Stimulated activated CD8-positive, alpha-beta memory T cell treated with anti-CD3 and anti-CD28 coated beads, Interleukin-7, amount 100 ng/mL, for 4 hours (primary cell): ENCODE results near the gene BPIFB6.

ENCODE experiments used
- DNase-seq, 2 donors: peaks; one replicate each; pipeline ENCODE4 v3.0.0-alpha.2; 2020; ENCODE audit warnings: low read depth in 2 of 2

The BPIFB6 gene

DNA sequence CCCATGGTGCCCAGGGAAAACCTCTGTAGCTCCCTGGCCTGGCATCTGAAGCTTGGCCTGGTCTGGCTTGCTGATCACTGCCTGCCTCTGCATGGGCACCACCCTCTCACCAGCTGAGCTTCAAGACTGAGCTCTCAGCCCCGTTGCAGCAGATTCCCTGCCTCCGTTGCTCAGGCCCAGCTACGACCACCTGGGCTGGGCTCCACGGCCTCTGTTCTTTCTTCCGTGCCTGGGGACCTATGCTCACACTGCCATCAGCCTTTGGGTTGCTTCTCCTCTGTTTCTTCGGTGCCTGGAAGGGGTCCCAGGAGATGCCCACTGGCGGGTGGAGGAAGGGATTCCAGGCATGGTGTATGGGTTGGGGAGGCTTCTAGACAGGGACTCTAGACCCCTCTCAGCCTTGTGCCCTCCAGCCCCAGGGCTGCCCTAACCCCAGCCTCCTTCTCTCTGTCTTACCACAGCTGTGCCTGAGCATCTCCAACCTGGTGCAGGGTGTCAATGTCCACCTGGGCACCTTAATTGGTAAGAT lies 14.8 kb upstream of the BPIFB6 start:
- DNase-seq, result no peak

- no peak for DNase-seq
Observed at GRCh38 chr20:33017542-33017941, 13.9 kb upstream of the BPIFB6 start.

- DNase-seq, result no peak
Observed at GRCh38 chr20:33018169-33018931, 13.1 kb upstream of the BPIFB6 start.

- no peak for DNase-seq
Observed at GRCh38 chr20:33019465-33020277, 11.8 kb upstream of the BPIFB6 start.

GRCh38 chr20:33020278-33021161 lies 10.9 kb upstream of the BPIFB6 start:
- DNase-seq, result no peak

- no peak for DNase-seq
Observed at GRCh38 chr20:33021879-33022278, 9.6 kb upstream of the BPIFB6 start.

DNA sequence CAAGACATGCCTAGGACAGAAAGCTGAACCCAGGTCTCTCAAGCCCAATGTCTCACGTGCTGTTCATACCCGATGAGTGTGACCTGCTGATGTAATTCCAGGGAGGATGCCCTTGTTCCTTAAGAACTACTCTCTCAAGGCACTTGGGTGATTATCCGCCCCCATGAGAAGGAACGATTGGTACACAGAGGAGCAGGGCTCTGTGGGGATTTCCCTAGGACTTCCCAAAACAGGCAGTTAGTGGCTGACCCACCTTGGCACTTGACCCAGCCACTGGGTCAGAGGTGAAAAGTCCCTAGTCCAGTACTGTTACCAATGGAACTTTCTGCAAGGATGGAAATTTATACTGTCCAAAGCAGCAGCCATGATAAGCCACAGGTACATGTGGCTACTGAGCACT lies 9.2 kb upstream of the BPIFB6 start:
- no peak for DNase-seq

DNA sequence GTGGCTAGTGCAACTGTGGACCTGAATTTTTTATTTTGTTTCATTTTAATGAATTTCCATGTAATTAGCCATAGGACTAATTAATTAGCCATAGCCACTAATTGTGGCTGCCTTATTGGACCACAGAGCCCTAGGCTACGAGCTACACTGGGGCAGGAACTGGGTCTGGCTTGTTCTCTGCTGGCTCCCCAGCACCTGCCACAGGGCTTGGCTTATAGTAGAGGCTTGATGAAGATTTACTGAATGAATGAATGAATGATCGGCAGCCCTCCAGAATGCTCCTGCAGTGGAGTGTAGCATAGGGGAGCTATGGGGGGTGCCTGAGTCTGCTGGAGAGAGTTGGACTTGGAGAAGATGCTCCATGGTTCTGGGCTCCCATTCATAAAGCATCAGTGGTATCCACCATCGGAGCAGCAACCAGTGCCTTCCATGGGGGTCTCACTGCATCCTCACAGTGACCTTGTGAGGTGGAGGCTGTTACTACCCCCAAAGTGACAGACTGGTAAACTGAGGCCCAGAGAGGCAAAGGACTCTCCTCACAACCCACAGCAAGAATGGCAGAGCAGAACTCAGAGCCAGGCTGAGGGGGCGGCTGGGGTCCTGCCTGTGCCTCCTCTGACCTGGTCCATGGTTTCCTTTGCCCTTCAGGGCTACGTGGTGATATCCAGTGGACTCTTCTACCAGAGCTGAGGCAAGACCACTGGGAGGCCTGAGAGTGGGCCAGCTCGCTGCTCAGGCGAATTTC lies 8.6 kb upstream of the BPIFB6 start:
- no peak for DNase-seq

GRCh38 chr20:33023439-33024242 lies 7.8 kb upstream of the BPIFB6 start:
- DNase-seq, result no peak

- DNase-seq, result no peak
Observed at GRCh38 chr20:33024243-33024560, 7.2 kb upstream of the BPIFB6 start.

DNA sequence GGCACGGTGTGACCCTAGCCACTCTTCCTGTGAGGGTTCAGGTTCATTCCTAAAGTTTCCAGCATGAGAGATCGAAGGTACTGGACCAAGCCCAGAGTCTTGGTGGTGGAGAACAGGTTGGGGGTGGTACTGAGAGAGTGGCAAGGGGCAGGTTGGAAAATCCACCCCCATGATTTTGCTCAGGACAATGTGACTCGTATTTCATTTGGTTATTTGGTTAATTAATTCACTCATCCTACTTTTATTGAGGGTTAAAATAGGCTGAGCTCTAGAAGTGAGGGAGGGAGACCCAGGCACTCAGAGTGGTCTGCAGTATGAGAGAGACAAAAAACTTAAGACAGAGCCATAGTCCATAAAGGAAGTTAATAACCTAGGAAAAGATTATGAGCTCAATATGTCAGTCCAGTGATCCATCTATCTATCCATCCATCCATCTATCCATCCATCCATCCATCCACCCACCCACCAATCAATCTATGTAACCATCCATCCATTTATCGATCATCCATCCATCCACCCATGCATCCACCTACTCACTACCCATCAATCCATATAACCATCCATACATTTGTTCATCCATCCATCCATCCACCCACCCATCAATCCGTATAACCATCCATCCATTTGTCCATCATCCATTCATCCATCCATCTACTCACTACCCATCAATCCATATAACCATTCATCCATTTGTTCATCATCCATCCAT lies 6.7 kb upstream of the BPIFB6 start:
- DNase-seq, result no peak

DNA sequence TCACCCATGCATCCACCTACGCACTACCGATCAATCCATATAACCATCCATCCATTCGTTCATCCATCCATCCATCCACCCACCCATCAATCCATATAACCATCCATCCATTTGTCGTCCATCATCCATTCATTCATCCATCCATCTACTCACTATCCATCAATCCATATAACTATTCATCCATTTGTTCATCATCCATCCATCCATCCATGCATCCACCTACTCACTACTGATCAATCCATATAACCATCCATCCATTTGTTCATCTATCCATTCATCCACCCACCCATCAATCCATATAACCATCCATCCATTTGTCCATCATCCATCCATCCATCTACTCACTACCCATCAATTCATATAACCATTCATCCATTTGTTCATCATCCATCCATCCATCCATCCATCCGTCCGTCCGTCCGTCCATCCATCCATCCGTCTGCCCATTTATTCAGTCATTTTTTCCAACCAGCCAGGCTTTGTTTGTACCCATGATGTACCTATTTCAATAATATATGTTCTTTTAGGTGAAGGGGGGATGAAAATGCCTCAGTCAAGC lies 6.1 kb upstream of the BPIFB6 start:
- no peak for DNase-seq

GRCh38 chr20:33026072-33026778 lies 5.2 kb upstream of the BPIFB6 start:
- no peak for DNase-seq

GRCh38 chr20:33026779-33027759 lies 4.4 kb upstream of the BPIFB6 start:
- DNase-seq, result no peak

DNA sequence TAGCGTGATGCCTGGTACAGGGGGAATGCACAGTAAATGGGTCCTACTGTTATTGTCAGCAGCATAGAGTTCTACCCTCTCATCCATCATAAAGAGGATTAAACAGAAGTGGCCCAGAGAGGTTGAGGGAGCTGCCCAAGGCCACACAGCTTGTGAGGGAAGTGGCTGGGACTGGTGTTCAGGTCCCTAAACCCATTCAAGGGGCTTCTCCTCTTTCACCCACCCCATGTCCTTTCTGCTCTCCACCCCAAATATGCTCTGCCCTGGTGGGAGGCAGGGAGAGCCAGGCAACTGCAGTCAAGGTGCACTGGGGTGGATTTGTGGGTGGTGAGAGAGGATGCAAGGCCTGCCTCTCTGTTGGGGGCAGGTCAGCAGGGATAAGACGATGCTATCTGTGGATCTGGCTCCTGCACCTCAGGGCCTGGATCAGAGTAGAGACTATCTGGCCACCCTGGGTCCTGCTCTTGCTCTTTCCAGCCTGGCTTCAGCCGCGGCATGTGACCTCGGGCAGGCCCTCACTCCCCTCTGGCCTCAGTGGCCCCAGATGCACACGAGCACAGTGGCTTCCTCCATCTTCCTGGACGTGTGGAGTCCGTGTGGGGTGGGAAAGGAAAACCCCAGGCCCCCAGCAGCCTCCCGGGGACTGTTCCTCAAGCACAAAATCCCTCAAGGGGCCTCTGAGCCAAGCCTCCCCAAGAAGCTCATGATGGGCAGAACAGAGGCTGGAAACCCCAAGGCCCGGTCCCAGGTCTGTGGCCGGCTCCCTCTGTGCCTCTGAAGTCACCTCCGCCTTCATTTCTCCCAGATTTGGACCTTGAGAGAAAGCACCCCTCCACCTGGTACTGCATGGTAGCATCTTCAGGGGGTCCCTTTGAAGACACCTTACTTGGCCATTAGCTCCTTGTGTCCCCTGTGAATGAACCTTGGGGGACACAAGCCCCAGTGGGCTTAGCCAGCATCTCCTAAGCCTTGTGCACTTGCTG lies 3.4 kb upstream of the BPIFB6 start:
- DNase-seq, result no peak

DNA sequence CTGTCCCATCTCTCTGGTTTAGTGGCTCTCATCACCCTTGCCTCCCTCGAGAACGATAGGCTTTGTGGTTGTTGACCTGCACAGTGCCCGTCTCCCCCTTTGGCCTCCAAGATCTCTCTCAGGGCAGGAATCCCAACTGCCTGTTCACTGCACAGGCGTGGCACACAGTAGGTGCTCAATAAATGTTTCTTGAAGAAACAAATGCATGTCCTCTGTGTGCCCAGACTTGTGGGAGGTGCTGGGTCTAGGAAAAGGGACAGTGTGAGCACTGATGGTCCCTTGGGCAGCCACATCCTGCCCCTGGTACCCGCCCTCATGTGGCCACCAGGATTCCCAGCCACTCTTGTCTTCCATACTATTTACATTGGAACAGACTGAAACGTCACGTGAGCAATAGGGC lies 2.6 kb upstream of the BPIFB6 start:
- DNase-seq, result no peak

GRCh38 chr20:33030076-33030475 lies 1.4 kb upstream of the BPIFB6 start:
- DNase-seq, result no peak
